H9 (cell line): ENCODE measurements around the gene RET. TPM values are rescaled to one million over a fixed set of nuclear protein-coding genes. Genes with fewer than 3 reads are reported as not detected.

Experiments
- DNase-seq: peaks from one replicate; pipeline ENCODE4 v3.0.0-alpha.2; 2017
- H2AFZ ChIP-seq: one replicate; pipeline ENCODE4 v1.6.1; 2013; ENCODE audit warnings: mild to moderate bottlenecking, low read length, control low read depth, moderate library complexity
- H2AK5ac ChIP-seq: 2 replicates; pipeline ENCODE4 v1.6.1; 2013; ENCODE audit warnings: low read length, control low read depth, mixed read lengths; ENCODE audit not compliant: insufficient read length
- H2BK120ac ChIP-seq: one replicate; pipeline ENCODE4 v1.6.1; 2013; ENCODE audit warnings: low read depth, mild to moderate bottlenecking, low read length, control low read depth, inconsistent platforms; ENCODE audit not compliant: poor library complexity, severe bottlenecking
- H2BK12ac ChIP-seq: 2 replicates; pipeline ENCODE4 v1.6.1; 2013; ENCODE audit warnings: low read length, control low read depth, mixed read lengths, low read depth; ENCODE audit not compliant: insufficient read length
- H2BK15ac ChIP-seq: 2 replicates; pipeline ENCODE4 v1.6.1; 2013; ENCODE audit warnings: low read depth, low read length, control low read depth
- H2BK20ac ChIP-seq: one replicate; pipeline ENCODE4 v1.6.1; 2013; ENCODE audit warnings: low read depth, mild to moderate bottlenecking, low read length, control low read depth, inconsistent platforms; ENCODE audit not compliant: poor library complexity, severe bottlenecking
- H2BK5ac ChIP-seq: 2 replicates; pipeline ENCODE4 v1.6.1; 2013; ENCODE audit warnings: low read length, control low read depth, mixed read lengths; ENCODE audit not compliant: insufficient read length
- H3K14ac ChIP-seq: 2 replicates; pipeline ENCODE4 v1.6.1; 2013; ENCODE audit warnings: low read length, control low read depth; ENCODE audit not compliant: insufficient read depth
- H3K18ac ChIP-seq: 2 replicates; pipeline ENCODE4 v1.6.1; 2013; ENCODE audit warnings: low read depth, mild to moderate bottlenecking, mixed read lengths, low read length, control low read depth; ENCODE audit not compliant: insufficient read length
- H3K23ac ChIP-seq: 2 replicates; pipeline ENCODE4 v1.6.1; 2013; ENCODE audit warnings: low read length, control low read depth, mixed read lengths, low read depth; ENCODE audit not compliant: insufficient read length
- H3K23me2 ChIP-seq: 2 replicates; pipeline ENCODE4 v1.6.1; 2013; ENCODE audit warnings: low read depth, mild to moderate bottlenecking, mixed read lengths, low read length, control low read depth; ENCODE audit not compliant: insufficient read length, poor library complexity, severe bottlenecking
- H3K27ac ChIP-seq: 2 replicates; pipeline ENCODE4 v1.5.1; 2013; ENCODE audit warnings: low read length, control low read depth, mixed read lengths, low read depth; ENCODE audit not compliant: insufficient read length
- H3K27me3 ChIP-seq: 2 replicates; pipeline ENCODE4 v1.6.1; 2013; ENCODE audit warnings: low read length, control low read depth, inconsistent platforms; ENCODE audit not compliant: insufficient read depth
- H3K4ac ChIP-seq: 2 replicates; pipeline ENCODE4 v1.6.1; 2013; ENCODE audit warnings: low read depth, mild to moderate bottlenecking, control low read depth, inconsistent platforms, low read length, moderate library complexity
- H3K4me1 ChIP-seq: 2 replicates; pipeline ENCODE4 v1.6.1; 2013; ENCODE audit warnings: low read length, control low read depth, inconsistent platforms; ENCODE audit not compliant: insufficient read depth
- H3K4me2 ChIP-seq: 2 replicates; pipeline ENCODE4 v1.6.1; 2013; ENCODE audit warnings: low read length, control low read depth, mixed read lengths; ENCODE audit not compliant: insufficient read length, insufficient read depth
- H3K56ac ChIP-seq: 2 replicates; pipeline ENCODE4 v1.6.1; 2013; ENCODE audit warnings: low read depth, mild to moderate bottlenecking, mixed read lengths, low read length, control low read depth; ENCODE audit not compliant: insufficient read length
- H3K79me1 ChIP-seq: 2 replicates; pipeline ENCODE4 v1.6.1; 2013; ENCODE audit warnings: low read depth, mild to moderate bottlenecking, moderate library complexity, low read length, control low read depth, inconsistent platforms; ENCODE audit not compliant: insufficient read depth, poor library complexity, severe bottlenecking
- H3K79me2 ChIP-seq: 2 replicates; pipeline ENCODE4 v1.6.1; 2013; ENCODE audit warnings: low read length, control low read depth, inconsistent platforms; ENCODE audit not compliant: insufficient read depth
- H3K9ac ChIP-seq: 2 replicates; pipeline ENCODE4 v1.6.1; 2013; ENCODE audit warnings: low read length, control low read depth, mixed read lengths; ENCODE audit not compliant: insufficient read length; ENCODE audit errors: extremely low read depth
- H3K9me3 ChIP-seq: one replicate; pipeline ENCODE4 v1.6.1; 2013; ENCODE audit warnings: low read depth, low read length, inconsistent platforms; ENCODE audit not compliant: control insufficient read depth
- H3T11ph ChIP-seq: one replicate; pipeline ENCODE4 v1.6.1; 2013; ENCODE audit warnings: mild to moderate bottlenecking, low read length, control low read depth, inconsistent platforms
- H4K20me1 ChIP-seq: one replicate; pipeline ENCODE4 v1.6.1; 2013; ENCODE audit not compliant: control insufficient read depth, insufficient read length, insufficient read depth
- H4K5ac ChIP-seq: 2 replicates; pipeline ENCODE4 v1.6.1; 2013; ENCODE audit warnings: low read depth, mild to moderate bottlenecking, mixed read lengths, low read length, control low read depth; ENCODE audit not compliant: insufficient read length
- H4K8ac ChIP-seq: replicated peaks from 2 replicates; pipeline ENCODE4 v1.6.1; 2013; ENCODE audit warnings: low read length, control low read depth, mixed read lengths, low read depth; ENCODE audit not compliant: insufficient read length
- H4K91ac ChIP-seq: 2 replicates; pipeline ENCODE4 v1.6.1; 2013; ENCODE audit warnings: low read depth, mild to moderate bottlenecking, moderate library complexity, mixed read lengths, low read length, control low read depth; ENCODE audit not compliant: insufficient read length
- H3K27ac Mint-ChIP-seq, 3 experiments: 2 replicates in 2 of 3; 3 replicates in 1 of 3; pipeline ENCODE4 v1.8.0; 2020 to 2021; ENCODE audit warnings: mixed read lengths in 3 of 3, mild to moderate bottlenecking in 1 of 3, moderate library complexity in 1 of 3
- H3K27me3 Mint-ChIP-seq: 2 replicates; pipeline ENCODE4 v1.8.0; 2021; ENCODE audit warnings: low read depth, mild to moderate bottlenecking, moderate library complexity, mixed read lengths
- H3K36me3 Mint-ChIP-seq, 3 experiments: 2 replicates in 2 of 3; 3 replicates in 1 of 3; pipeline ENCODE4 v1.8.0; 2020 to 2021; ENCODE audit warnings: low read depth in 3 of 3, mixed read lengths in 3 of 3; ENCODE audit not compliant: insufficient read depth in 1 of 3
- H3K4me1 Mint-ChIP-seq, 2 experiments: 2 replicates each; pipeline ENCODE4 v1.8.0; 2020; ENCODE audit warnings: mixed read lengths in 2 of 2
- H3K4me3 Mint-ChIP-seq, 2 experiments: 2 replicates in 1 of 2; 3 replicates in 1 of 2; pipeline ENCODE4 v1.8.0; 2020 to 2021; ENCODE audit warnings: mild to moderate bottlenecking in 2 of 2, mixed read lengths in 2 of 2, moderate library complexity in 1 of 2
- H3K9me3 Mint-ChIP-seq, 2 experiments: 2 replicates in 1 of 2; 3 replicates in 1 of 2; pipeline ENCODE4 v1.8.0; 2020; ENCODE audit warnings: mild to moderate bottlenecking in 2 of 2, mixed read lengths in 2 of 2, moderate library complexity in 1 of 2
- CTCF ChIP-seq: fragments of 200-600 bp; sonication (generic); conservative IDR thresholded peaks from 3 replicates; pipeline ENCODE4 v1.8.0; 2021; ENCODE audit warnings: antibody characterized with exemption, mild to moderate bottlenecking
- WGBS: extraction: QIAGEN DNeasy Blood & Tissue Kit; methylation state at CpG from one replicate; pipeline ENCODE4 v1.1.7; 2013; ENCODE audit warnings: missing lambda C conversion rate, low lambda C conversion rate, mixed read lengths; ENCODE audit not compliant: insufficient read length; ENCODE audit errors: extremely low coverage; 5-methylcytosine and 5-hydroxymethylcytosine counted together
- total RNA-seq: library from RNA; stranded (reverse); gene quantifications from 2 replicates; pipeline ENCODE4 v1.2.1, GENCODE V29; 2021

The RET gene
- total RNA-seq, 1 experiment from 2014 or later = 12.2 TPM

GRCh38 chr10:43111921-43112607, 35.2 kb downstream of the RET start:
- no peak overlapping the region for H3K9ac ChIP-seq
- no peak overlapping the region for H3K56ac ChIP-seq
- Mint-ChIP-seq H3K4me1 (peaks cover 2% of the 10 kb centered on the region in 2 experiments; a peak in 3 of 4 replicates), H3K4me3 (no peak overlapping the region), H3K27me3 (no peaks in the 10 kb centered on the region), H3K36me3 (no peaks in the 10 kb centered on the region), H3K9me3 (no peaks in the 10 kb centered on the region; a peak in 1 of 5 replicates), H3K27ac (peak overlapping the region in 1 of 3 experiments; percentile 94; a peak in 3 of 7 replicates)
- no peaks in the 10 kb centered on the region for H3K23me2 ChIP-seq
- no peak overlapping the region for H3K23ac ChIP-seq
- no peaks in the 10 kb centered on the region for H3K9me3 ChIP-seq
- no peaks in the 10 kb centered on the region for H3K79me1 ChIP-seq
- H2BK12ac ChIP-seq = no peak overlapping the region
- H3K79me2 ChIP-seq = no peaks in the 10 kb centered on the region
- H3K4ac ChIP-seq = no peak overlapping the region
- H4K5ac ChIP-seq = no peak overlapping the region
- peak overlapping the region; percentile 8; the same call in 1 of the 2 replicates for H3K14ac ChIP-seq
- no CpG with 5 or more reads among the region's 17 CpGs for WGBS
- no peaks in the 10 kb centered on the region for H4K20me1 ChIP-seq
- no peak overlapping the region for H2BK15ac ChIP-seq
- H3T11ph ChIP-seq = no peak overlapping the region
- no peak overlapping the region for H3K18ac ChIP-seq
- no peak for DNase-seq
- no peak overlapping the region for H2AFZ ChIP-seq
- H2BK5ac ChIP-seq = no peak overlapping the region
- H3K4me2 ChIP-seq = no peak overlapping the region
- H2BK120ac ChIP-seq = no peak overlapping the region
- no peak overlapping the region for H4K91ac ChIP-seq
- H3K27ac ChIP-seq = no peak overlapping the region
- no peak for TF ChIP-seq CTCF
- no peaks in the 10 kb centered on the region for H3K27me3 ChIP-seq
- H2AK5ac ChIP-seq = no peak overlapping the region
- H4K8ac ChIP-seq = no peak overlapping the region
- H3K4me1 ChIP-seq = no peaks in the 10 kb centered on the region
- H2BK20ac ChIP-seq = no peak overlapping the region
